Measurements from ENCODE around the gene ZWINT. TPM values are rescaled to one million over a fixed set of nuclear protein-coding genes. Genes with fewer than 3 reads are reported as not detected.

The ZWINT gene
- total RNA-seq, result 10 to 100 TPM; 12.0 to 20.7 TPM
- long read RNA-seq, transcript ZWINT-203 (9 exons, 1,872 nt), result major isoform, 32 of 55 reads
- long read RNA-seq, partial matches to known transcripts, result 3 of 55 reads
- long read RNA-seq, other reads (novel, unspliced or antisense), result 11 of 55 reads

- ATAC-seq (peak; percentile 99), DNase-seq (peak; percentile 95)
- intact Hi-C loops (cut with DNase I, micrococcal nuclease), result no loop called here
Observed at GRCh38 chr10:56360967-56361612, at the start of gene ZWINT. Gene ZWINT, minus strand, starts transcription at chr10:56361259. Its CDS starts 23 bp downstream, at chr10:56361236.

GRCh38 chr10:56383806-56384205 lies 22.7 kb upstream of the ZWINT start:
- ATAC-seq (no peak), DNase-seq (no peak)
- intact Hi-C loops (cut with DNase I, micrococcal nuclease), result no loop called here

GRCh38 chr10:56370217-56371113 lies 9.4 kb upstream of the ZWINT start:
- ATAC-seq, result no peak
- DNase-seq, result no peak
- intact Hi-C loops (cut with DNase I, micrococcal nuclease), result no loop called here

- no peak for ATAC-seq
- intact Hi-C loops (cut with DNase I, micrococcal nuclease), result no loop called here
- no peak for DNase-seq
Observed at GRCh38 chr10:56360583-56360966, 484 bp downstream of the ZWINT start.

- intact Hi-C loops (cut with DNase I, micrococcal nuclease), result no loop called here
- no peak for ATAC-seq
- DNase-seq, result no peak
Observed at GRCh38 chr10:56359837-56360236, 1.2 kb downstream of the ZWINT start.

GRCh38 chr10:56357018-56357417 lies 4.0 kb downstream of the ZWINT start:
- intact Hi-C loops (cut with DNase I, micrococcal nuclease), result no loop called here
- DNase-seq, result no peak
- no peak for ATAC-seq

GRCh38 chr10:56351909-56352630 lies 9.0 kb downstream of the ZWINT start:
- intact Hi-C loops (cut with DNase I, micrococcal nuclease), result no loop called here
- DNase-seq (no peak), ATAC-seq (no peak)

- no peak for DNase-seq
- intact Hi-C loops (cut with DNase I, micrococcal nuclease), result no loop called here
Observed at GRCh38 chr10:56349611-56350010, 11.4 kb downstream of the ZWINT start.

GRCh38 chr10:56348101-56348500 lies 13.0 kb downstream of the ZWINT start:
- intact Hi-C loops (cut with DNase I, micrococcal nuclease), result no loop called here
- DNase-seq (no peak), ATAC-seq (no peak)

More at GRCh38 chr10:56349611-56350010, 11.4 kb downstream of the ZWINT start:
- ATAC-seq, result no peak

GRCh38 chr10:56346845-56347415 lies 14.1 kb downstream of the ZWINT start:
- intact Hi-C loops (cut with DNase I, micrococcal nuclease), result no loop called here
- DNase-seq, result no peak
- ATAC-seq, result no peak

GRCh38 chr10:56341612-56342011 lies 19.4 kb downstream of the ZWINT start:
- no peak for ATAC-seq
- no peak for DNase-seq
- intact Hi-C loops (cut with DNase I, micrococcal nuclease), result no loop called here

- ATAC-seq, result no peak
- intact Hi-C loops (cut with DNase I, micrococcal nuclease), result no loop called here
- no peak for DNase-seq
Observed at GRCh38 chr10:56329961-56330360, 31.1 kb downstream of the ZWINT start.

GRCh38 chr10:56327118-56327517 lies 33.9 kb downstream of the ZWINT start:
- ATAC-seq (no peak), DNase-seq (no peak)
- intact Hi-C loops (cut with DNase I, micrococcal nuclease), result no loop called here

GRCh38 chr10:56319386-56319785 lies 41.7 kb downstream of the ZWINT start:
- intact Hi-C loops (cut with DNase I, micrococcal nuclease), result no loop called here
- no peak for ATAC-seq

GRCh38 chr10:56318816-56319215 lies 42.2 kb downstream of the ZWINT start:
- no peak for ATAC-seq
- DNase-seq, result no peak

More at GRCh38 chr10:56319386-56319785, 41.7 kb downstream of the ZWINT start:
- no peak for DNase-seq

GRCh38 chr10:56317603-56318002 lies 43.5 kb downstream of the ZWINT start:
- ATAC-seq, result no peak
- intact Hi-C loops (cut with DNase I, micrococcal nuclease), result no loop called here
- DNase-seq, result no peak

More at GRCh38 chr10:56318816-56319215, 42.2 kb downstream of the ZWINT start:
- intact Hi-C loops (cut with DNase I, micrococcal nuclease), result no loop called here

GRCh38 chr10:56316603-56317002 lies 44.5 kb downstream of the ZWINT start:
- intact Hi-C loops (cut with DNase I, micrococcal nuclease), result no loop called here
- ATAC-seq (no peak), DNase-seq (no peak)

All from left colon (tissue), 2 donors.